ENCODE measurements around the gene XPNPEP1.

Gene XPNPEP1

GRCh38 chr10:109922976-109923921, at the start of gene XPNPEP1:
Gene XPNPEP1, minus strand, starts transcription at chr10:109923511. Its CDS starts 78 bp downstream, at chr10:109923433.
- peak; percentile 65 for DNase-seq (ENCODE audit: low read depth)

DNA sequence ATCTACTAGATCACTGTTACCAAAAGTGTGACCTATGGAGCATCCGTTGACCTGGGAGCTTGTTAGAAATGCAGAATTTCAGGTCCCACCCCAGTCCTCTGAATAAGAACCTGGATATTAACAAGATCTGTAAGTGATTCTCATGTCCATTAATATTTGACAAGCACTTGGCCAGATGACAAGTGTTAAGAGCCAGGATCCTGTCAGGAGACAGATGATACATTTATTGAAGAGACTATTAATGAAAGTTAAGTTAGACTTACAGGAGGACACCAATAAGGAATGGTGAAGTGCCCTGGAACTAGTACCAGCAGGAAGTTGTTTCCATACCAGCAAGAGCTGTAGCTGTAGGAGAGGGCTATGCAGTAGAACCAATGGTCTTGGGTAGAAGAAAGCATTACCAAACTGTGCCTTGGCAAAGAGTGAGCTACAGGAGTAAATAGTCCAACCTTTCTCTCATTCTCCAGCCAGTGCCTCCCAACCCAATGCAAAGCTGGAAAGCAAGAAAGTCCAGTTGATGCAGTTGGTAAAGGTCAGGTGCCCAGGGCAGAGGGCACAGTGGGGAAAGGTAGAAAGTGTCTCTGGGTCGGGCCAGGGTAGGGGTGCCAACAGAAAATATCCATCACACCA, 49.2 kb upstream of the XPNPEP1 start:
- DNase-seq (ENCODE audit: low read depth) = no peak

DNA sequence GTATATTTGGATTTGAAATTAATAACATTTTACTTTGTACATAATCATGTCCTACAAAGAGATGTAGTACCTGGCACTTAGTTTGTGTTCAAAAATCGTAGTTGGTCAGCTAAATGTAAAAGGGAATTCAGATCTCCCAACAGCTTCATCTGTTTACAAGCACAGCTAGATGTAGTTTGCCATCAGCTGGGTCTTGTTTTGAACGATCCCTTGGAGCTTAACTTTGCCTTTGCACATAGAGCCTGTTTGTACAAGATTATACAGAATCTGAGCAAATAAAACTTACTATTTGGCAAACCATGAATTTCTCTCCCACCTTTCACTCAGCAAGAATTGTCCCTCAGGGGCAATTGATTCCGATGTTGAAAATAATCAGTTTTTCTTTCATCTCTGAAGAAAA, 48.3 kb upstream of the XPNPEP1 start:
- no peak for DNase-seq (ENCODE audit: low read depth)

DNA sequence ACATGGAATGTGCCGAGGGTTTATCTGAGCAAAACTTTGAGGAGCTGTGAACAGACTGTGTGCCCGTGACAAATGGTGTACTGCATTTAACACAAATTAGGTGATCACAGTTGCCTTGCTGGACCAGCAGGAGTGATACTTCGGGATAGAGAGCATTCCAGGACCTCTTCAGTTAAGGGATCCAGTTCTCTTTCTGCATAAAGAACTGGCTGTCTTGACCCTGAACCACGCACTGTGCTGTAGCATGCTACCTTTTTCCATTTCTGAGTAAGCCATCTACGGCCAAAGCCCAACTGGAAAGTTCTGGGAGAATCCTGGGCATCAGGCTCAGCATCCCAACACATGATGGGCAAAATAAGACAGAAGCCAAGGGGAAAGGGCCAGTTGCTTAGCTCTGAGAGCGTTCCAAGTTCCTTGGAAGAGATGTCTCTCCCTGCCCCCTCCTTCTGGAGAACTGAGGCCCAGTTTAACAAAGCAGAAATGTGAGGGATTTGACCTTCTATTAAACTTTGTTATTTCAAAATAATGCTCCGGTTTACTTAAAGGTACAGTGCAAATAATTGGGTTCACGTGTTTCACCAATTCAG, 46.5 kb upstream of the XPNPEP1 start:
- DNase-seq (ENCODE audit: low read depth) = no peak

GRCh38 chr10:109968953-109969759, 45.8 kb upstream of the XPNPEP1 start:
- DNase-seq (ENCODE audit: low read depth) = no peak

GRCh38 chr10:109967739-109968088, 44.4 kb upstream of the XPNPEP1 start:
- no peak for DNase-seq (ENCODE audit: low read depth)

- no peak for DNase-seq (ENCODE audit: low read depth)
Measured at GRCh38 chr10:109966961-109967738, 43.8 kb upstream of the XPNPEP1 start.

DNA sequence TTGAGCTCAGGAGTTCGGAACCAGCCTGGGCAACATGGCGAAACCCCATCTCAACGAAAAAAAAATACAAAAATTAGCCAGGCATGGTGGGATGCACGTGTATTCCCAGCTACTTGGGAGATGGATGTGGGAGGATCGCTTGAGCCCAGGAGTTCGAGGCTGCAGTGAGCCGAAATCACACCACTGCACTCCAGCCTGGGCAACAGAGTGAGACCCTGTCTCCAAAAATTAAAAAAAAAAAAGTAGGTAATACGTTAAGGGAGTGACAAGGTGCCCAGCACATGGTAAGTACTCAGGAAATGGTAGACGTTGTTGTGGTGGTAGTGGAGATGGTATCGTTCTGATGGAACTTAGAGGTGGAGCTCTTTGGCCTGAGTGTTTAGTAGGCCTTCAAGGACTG, 41.0 kb upstream of the XPNPEP1 start:
- DNase-seq (ENCODE audit: low read depth) = no peak

- DNase-seq (ENCODE audit: low read depth) = no peak
Measured at GRCh38 chr10:109963439-109963838, 40.1 kb upstream of the XPNPEP1 start.

DNA sequence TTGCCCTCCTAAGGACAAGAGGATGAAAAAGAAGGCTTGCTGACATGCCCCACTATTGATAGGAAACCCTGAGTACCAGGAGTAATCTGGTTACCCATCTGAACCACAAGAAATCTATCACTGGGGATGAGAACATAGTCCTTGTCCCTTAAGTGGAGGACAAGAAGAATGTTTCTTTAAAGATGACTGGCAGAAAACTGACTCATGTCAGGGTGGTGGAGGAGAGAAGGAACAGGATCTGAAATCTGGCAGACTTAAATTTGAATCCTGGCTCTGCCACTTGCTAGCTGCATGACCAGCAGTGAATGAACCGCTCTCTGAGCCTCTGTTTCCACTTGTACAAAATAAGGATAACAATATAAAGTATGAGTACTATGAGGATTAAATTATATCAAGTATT, 38.9 kb upstream of the XPNPEP1 start:
- DNase-seq (ENCODE audit: low read depth) = no peak

- no peak for DNase-seq (ENCODE audit: low read depth)
Measured at GRCh38 chr10:109961174-109962001, 38.1 kb upstream of the XPNPEP1 start.

DNA sequence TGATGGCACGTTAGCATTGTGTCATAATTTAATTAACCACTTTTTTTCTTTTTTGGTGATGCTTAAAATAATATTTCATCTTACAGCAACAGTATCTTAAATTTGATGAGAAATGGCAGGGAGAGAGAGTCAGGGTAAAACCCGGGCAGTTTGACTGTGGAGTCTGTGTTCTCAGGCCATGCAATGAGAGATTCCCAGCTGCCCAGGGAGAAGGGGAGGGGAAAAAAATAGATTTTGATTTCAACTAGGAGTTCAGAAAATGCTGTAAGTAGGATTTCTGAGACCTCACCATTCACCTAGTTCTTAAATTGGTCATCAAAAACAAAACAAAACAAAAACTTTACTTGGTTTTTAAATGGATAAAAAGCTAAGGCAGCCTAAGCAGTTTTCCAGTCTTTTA, 37.4 kb upstream of the XPNPEP1 start:
- DNase-seq (ENCODE audit: low read depth) = no peak

DNA sequence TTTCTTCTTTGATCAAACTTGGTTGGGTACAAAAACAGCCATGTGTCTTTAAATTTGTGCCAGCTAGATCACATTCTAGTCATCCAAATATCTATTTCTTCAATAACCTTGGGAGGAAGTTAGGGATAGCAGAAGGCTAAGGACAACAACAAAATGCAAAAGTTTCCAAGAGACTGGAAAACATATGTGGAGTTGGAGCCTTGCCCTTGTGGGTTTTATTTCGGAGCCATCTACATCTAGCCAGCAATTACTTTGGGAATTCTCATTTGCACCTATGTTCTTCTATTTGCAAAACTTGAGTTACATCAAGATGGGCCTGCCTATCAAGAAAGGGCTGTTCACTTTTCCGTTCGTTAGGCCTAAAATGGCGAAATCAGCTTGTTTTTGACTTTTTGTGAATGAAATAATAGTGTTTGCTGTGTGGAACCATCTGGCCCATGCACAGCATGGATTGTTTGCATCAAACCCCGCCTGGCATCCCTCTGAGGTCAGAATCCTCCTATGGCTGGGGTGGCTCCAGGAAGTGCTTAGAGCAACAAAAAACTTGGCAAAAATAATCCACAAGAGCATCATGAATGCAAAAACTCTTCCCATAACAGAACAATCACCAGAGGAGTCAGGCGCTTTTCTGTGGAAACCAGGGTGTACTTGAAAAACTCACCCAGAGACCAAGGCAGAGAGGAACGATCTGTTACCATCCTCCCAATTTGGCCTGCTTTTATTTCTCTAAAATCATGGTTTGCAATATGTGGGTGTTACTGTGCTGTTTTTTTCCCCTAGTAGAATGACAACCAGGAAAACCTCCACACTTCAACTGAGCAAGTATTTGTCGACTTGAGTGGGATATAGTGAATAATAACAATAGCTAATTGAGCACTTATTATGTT, 36.2 kb upstream of the XPNPEP1 start:
- no peak for DNase-seq (ENCODE audit: low read depth)

GRCh38 chr10:109958059-109958458, 34.7 kb upstream of the XPNPEP1 start:
- no peak for DNase-seq (ENCODE audit: low read depth)

- DNase-seq (ENCODE audit: low read depth) = no peak
Measured at GRCh38 chr10:109957092-109957797, 33.9 kb upstream of the XPNPEP1 start.

GRCh38 chr10:109956454-109957091, 33.3 kb upstream of the XPNPEP1 start:
- no peak for DNase-seq (ENCODE audit: low read depth)

GRCh38 chr10:109953766-109954165, 30.5 kb upstream of the XPNPEP1 start:
- DNase-seq (ENCODE audit: low read depth) = no peak

DNA sequence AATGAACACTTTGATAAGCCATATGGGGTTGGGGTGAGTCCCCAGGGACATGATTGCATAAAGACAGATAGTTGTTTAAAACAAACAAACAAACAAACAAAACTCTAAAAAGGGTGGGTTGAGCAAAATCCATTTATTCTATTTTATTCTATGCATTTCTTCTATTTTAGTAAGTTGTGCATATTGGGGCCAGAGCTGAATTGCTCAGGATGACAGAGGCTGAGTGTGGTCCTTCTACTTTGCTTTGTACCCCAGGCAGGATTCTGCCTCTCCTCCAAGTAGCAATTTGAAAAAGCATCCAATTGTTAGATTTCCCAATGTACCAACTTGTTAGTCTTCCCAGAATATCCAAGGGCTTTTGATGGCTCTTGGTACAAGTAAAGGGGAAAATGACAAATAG, 29.2 kb upstream of the XPNPEP1 start:
- DNase-seq (ENCODE audit: low read depth) = no peak

Data from activated T-helper 1 cell treated with Interleukin-2 at 50 U/mL for 16 hours (primary cell).